GM23338 (cell line): ENCODE results near the gene CLASRP.

Experiments
- EZH2 ChIP-seq: fragments of 200-600 bp; sonication (generic); IDR thresholded peaks from one replicate; pipeline ENCODE4 v1.8.0; 2017; ENCODE audit warnings: antibody characterized with exemption, mild to moderate bottlenecking, low read depth; ENCODE audit not compliant: unreplicated experiment
- JUNB ChIP-seq: IDR thresholded peaks from one replicate; pipeline ENCODE4 v1.6.1; 2016; ENCODE audit warnings: antibody characterized with exemption; ENCODE audit not compliant: unreplicated experiment
- POLR2AphosphoS5 ChIP-seq: IDR thresholded peaks from 2 replicates; pipeline ENCODE4 v1.6.1; 2016; ENCODE audit warnings: antibody characterized with exemption, low read depth
- TF ChIP-seq, protein P1 (sequence below), 2 experiments: fragments of 200-600 bp in 1 of 2; sonication (generic) in 1 of 2; conservative IDR thresholded peaks; 2 replicates each; pipeline versions ENCODE4 v1.5.1 to v1.6.1; 2016 to 2017; ENCODE audit warnings: antibody characterized with exemption in 2 of 2, low read depth in 2 of 2, mild to moderate bottlenecking in 2 of 2, moderate library complexity in 1 of 2

GRCh38 chr19:45076029-45076850 is 37.4 kb downstream of the CLASRP start, which contains the start of gene ZNF296:
- no peak for TF ChIP-seq EZH2
- no peak for TF ChIP-seq JUNB
- TF ChIP-seq, protein P1, sequence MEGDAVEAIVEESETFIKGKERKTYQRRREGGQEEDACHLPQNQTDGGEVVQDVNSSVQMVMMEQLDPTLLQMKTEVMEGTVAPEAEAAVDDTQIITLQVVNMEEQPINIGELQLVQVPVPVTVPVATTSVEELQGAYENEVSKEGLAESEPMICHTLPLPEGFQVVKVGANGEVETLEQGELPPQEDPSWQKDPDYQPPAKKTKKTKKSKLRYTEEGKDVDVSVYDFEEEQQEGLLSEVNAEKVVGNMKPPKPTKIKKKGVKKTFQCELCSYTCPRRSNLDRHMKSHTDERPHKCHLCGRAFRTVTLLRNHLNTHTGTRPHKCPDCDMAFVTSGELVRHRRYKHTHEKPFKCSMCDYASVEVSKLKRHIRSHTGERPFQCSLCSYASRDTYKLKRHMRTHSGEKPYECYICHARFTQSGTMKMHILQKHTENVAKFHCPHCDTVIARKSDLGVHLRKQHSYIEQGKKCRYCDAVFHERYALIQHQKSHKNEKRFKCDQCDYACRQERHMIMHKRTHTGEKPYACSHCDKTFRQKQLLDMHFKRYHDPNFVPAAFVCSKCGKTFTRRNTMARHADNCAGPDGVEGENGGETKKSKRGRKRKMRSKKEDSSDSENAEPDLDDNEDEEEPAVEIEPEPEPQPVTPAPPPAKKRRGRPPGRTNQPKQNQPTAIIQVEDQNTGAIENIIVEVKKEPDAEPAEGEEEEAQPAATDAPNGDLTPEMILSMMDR (conservative IDR thresholded peaks at IDR 0.05; ENCODE audit: low read depth in 2 of 2), result no peak
- peak; percentile 89 for TF ChIP-seq POLR2AphosphoS5
